Esophagus muscularis mucosa (tissue), 4 donors: ENCODE data around the gene PC. TPM values are rescaled to one million over a fixed set of nuclear protein-coding genes. Genes with fewer than 3 reads are reported as not detected.

ENCODE experiments used
- DNase-seq: peaks from one replicate; pipeline ENCODE4 v3.0.0-alpha.2; 2017; ENCODE audit errors: extremely low spot score
- H3K27ac ChIP-seq, 4 donors: fragments of 200-600 bp; sonication (generic); replicated peaks in 1 of 4; 1 replicate in 3 of 4; 2 replicates in 1 of 4; pipeline ENCODE4 v1.5.1; 2016 to 2019; ENCODE audit warnings: mild to moderate bottlenecking in 1 of 4
- H3K27me3 ChIP-seq, 4 donors: fragments of 200-600 bp; sonication (generic); one replicate each; pipeline versions ENCODE4 v1.5.1 to v1.6.0; 2016 to 2019
- H3K36me3 ChIP-seq, 4 donors: fragments of 200-600 bp; sonication (generic); one replicate each; pipeline ENCODE4 v1.5.1; 2016 to 2019
- H3K4me1 ChIP-seq, 4 donors: fragments of 200-600 bp; sonication (generic); one replicate each; pipeline ENCODE4 v1.5.1; 2016 to 2019
- H3K4me3 ChIP-seq, 4 donors: fragments of 200-600 bp; sonication (generic); 1 replicate in 2 of 4; 2 replicates in 2 of 4; pipeline ENCODE4 v1.5.1; 2016 to 2019; ENCODE audit warnings: mild to moderate bottlenecking in 4 of 4, moderate library complexity in 1 of 4
- H3K9me3 ChIP-seq, 4 donors: fragments of 200-600 bp; sonication (generic); 1 replicate in 3 of 4; 2 replicates in 1 of 4; pipeline ENCODE4 v1.5.1; 2016 to 2019
- EP300 ChIP-seq: sonication (generic); formaldehyde crosslinking; IDR thresholded peaks from one replicate; pipeline ENCODE4 v1.6.1; 2017; ENCODE audit warnings: antibody characterized with exemption
- POLR2A ChIP-seq: fragments of 450-650 bp; IDR thresholded peaks from one replicate; pipeline ENCODE4 v1.6.1; 2017; ENCODE audit warnings: antibody characterized with exemption, moderate library complexity, mild to moderate bottlenecking, low read depth
- POLR2AphosphoS5 ChIP-seq, 2 donors: sonication (generic); formaldehyde crosslinking; IDR thresholded peaks; one replicate each; pipeline ENCODE4 v1.6.1; 2017; ENCODE audit warnings: antibody characterized with exemption in 2 of 2
- WGBS: methylation state at CpG from one replicate; pipeline ENCODE4 v1.1.5; 2018; 5-methylcytosine and 5-hydroxymethylcytosine counted together
- intact Hi-C: fragments of 100-400 bp; cut with DNase I; formaldehyde crosslinking; loops from one replicate; pipeline ENCODE4 v1.15.1; 2023
- total RNA-seq, 4 donors: library from RNA; depleted of rRNA; stranded (reverse); fragments of >200 nt; gene quantifications; one replicate each; pipeline versions ENCODE4 v1.1.0 to v1.2.1, GENCODE V29; 2016
- TF ChIP-seq, protein P1 (sequence below), 3 experiments: fragments of 200-600 bp in 2 of 3; fragments of 450-650 bp in 1 of 3; sonication (generic) in 2 of 3; IDR thresholded peaks; one replicate each; pipeline ENCODE4 v1.5.1; 2017 to 2019; ENCODE audit warnings: antibody characterized with exemption in 3 of 3, mild to moderate bottlenecking in 2 of 3, moderate library complexity in 1 of 3

PC gene
- total RNA-seq, 4 donors from 2014 or later = 2.1 to 5.5 (median 5.1) TPM

DNA sequence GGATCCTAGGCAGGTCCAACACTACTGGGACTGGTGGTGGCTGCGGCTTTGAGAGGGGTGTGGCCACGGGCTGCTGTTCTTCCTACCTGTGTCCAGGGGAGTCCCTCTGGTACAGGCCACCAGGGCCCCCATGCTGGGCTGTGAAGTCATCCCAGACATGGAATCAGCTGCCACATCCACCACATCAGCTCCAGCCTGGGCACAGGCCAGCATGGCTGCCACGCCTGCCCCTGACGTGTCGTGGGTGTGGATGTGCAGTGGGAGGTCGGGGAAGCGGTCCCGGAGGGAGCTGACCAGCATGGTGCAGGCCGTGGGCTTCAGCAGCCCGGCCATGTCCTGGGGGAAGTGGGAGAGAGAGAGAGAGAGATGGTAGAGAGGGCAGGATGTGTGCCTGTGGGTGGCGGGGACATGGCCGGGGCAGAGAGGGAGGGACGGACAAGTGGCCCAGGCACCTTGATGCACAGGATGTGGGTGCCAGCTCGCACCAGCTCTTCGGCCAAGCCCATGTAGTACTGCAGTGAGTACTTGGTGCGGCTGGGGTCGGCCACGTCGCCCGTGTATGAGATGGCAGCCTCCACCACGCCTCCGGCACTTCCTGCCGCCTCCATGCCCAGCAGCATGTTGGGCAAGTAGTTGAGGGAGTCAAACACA, 107.5 kb downstream of the PC start:
- TF ChIP-seq, protein P1, sequence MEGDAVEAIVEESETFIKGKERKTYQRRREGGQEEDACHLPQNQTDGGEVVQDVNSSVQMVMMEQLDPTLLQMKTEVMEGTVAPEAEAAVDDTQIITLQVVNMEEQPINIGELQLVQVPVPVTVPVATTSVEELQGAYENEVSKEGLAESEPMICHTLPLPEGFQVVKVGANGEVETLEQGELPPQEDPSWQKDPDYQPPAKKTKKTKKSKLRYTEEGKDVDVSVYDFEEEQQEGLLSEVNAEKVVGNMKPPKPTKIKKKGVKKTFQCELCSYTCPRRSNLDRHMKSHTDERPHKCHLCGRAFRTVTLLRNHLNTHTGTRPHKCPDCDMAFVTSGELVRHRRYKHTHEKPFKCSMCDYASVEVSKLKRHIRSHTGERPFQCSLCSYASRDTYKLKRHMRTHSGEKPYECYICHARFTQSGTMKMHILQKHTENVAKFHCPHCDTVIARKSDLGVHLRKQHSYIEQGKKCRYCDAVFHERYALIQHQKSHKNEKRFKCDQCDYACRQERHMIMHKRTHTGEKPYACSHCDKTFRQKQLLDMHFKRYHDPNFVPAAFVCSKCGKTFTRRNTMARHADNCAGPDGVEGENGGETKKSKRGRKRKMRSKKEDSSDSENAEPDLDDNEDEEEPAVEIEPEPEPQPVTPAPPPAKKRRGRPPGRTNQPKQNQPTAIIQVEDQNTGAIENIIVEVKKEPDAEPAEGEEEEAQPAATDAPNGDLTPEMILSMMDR (IDR thresholded peaks at IDR 0.05) = no peak
- TF ChIP-seq POLR2AphosphoS5 (IDR thresholded peaks at IDR 0.05) (no peak), EP300 (no peak), POLR2A (no peak)
- no peak overlapping the region for H3K27ac ChIP-seq
- H3K9me3 ChIP-seq = no peaks in the 10 kb centered on the region
- no peak for DNase-seq
- peaks cover 6 to 10% (median 8%) of the 10 kb centered on the region in 4 donors for H3K4me1 ChIP-seq
- no peak overlapping the region for H3K4me3 ChIP-seq
- intact Hi-C loops = loop anchor here (10.0 kb wide), 1 partner anchor 506 kb away; the partner anchor contains the start of genes B4GAT1 and BRMS1
- peaks cover 9 to 49% (median 33%) of the 10 kb centered on the region in 4 donors for H3K36me3 ChIP-seq
- H3K27me3 ChIP-seq = no peaks in the 10 kb centered on the region
- 93% methylated on average over 22 of the region's 23 CpGs for WGBS

DNA sequence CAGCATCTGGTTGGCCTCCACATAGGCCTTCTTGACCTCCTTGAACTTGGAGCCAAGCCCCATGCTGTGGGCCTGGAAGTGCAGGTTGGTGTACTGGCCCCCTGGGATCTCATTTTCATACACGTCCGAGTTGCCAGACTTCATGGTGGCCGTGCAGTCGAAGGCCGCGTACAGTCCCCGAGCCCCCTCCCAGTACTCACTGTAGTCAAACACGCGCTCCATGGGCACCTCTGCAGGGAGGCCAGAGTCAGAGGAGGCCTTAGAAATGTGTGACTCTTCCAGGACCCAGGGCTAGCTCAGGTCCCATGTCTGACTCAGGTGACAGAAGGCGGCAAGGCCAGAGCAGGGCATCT, 108.0 kb downstream of the PC start:
- TF ChIP-seq POLR2A (no peak), EP300 (no peak), POLR2AphosphoS5 (IDR thresholded peaks at IDR 0.05) (no peak)
- TF ChIP-seq, protein P1 (IDR thresholded peaks at IDR 0.05) = no peak
- Histone ChIP-seq H3K9me3 (no peaks in the 10 kb centered on the region), H3K27ac (no peak overlapping the region), H3K4me3 (no peak overlapping the region), H3K36me3 (peaks cover 11 to 54% (median 38%) of the 10 kb centered on the region in 4 donors), H3K27me3 (no peaks in the 10 kb centered on the region), H3K4me1 (peaks cover 1 to 7% (median 3%) of the 10 kb centered on the region in 4 donors)
- intact Hi-C loops = loop anchor here (10.0 kb wide), 1 partner anchor 505 kb away; the partner anchor contains the start of genes B4GAT1 and BRMS1
- DNase-seq = no peak
- 95% methylated on average over 7 of the region's 10 CpGs for WGBS

DNA sequence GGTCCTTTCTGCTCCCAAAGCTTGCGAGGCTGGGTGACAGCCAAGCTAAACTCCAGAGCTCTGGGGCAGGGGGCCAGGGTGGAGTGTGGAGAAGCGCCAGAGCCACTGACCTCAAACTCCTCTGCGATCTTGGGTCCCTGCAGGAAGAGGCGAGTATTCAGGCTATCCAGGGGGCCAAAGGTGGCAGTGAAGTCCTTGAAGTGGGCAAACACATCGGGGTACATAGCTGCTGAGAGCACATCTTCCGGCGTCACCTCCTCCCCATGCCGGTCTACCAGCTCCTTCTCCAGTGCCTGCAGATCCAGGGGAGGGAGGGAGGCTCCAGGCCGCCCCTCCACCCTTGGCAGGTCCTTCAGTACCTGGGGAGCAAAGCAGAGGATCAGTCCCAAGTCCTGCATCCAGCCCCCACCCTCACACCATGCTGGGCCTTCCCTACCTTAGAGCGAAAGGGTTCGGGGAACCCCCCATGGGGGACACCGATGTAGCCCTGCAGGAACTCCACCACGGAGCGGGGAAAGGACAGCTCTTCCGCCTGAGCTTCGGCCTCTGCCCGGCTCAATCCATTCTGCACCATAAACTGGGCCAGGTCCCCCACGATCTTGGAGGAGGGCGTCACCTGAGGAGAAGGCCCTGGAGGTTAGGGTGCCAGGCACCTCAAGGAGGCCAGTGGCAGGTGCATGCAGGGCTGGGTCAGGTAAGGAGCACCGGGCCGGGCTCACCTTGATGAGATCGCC, 108.5 kb downstream of the PC start:
- no peaks in the 10 kb centered on the region for H3K27me3 ChIP-seq
- no peak overlapping the region for H3K27ac ChIP-seq
- peaks cover 2 to 8% (median 5%) of the 10 kb centered on the region in 4 donors for H3K4me1 ChIP-seq
- H3K9me3 ChIP-seq = no peaks in the 10 kb centered on the region
- H3K36me3 ChIP-seq = peaks cover 11 to 59% (median 43%) of the 10 kb centered on the region in 4 donors
- DNase-seq = no peak
- no peak overlapping the region for H3K4me3 ChIP-seq
- TF ChIP-seq, protein P1 (IDR thresholded peaks at IDR 0.05) = no peak
- TF ChIP-seq EP300 = no peak
- TF ChIP-seq POLR2A = no peak
- no peak for TF ChIP-seq POLR2AphosphoS5 (IDR thresholded peaks at IDR 0.05)
- WGBS = 92% methylated on average over 11 of the region's 22 CpGs
- intact Hi-C loops = loop anchor here (10.0 kb wide), 3 partner anchors 105 to 505 kb away; partner anchors contain the start of genes B4GAT1, BRMS1, CTSF and PC

DNA sequence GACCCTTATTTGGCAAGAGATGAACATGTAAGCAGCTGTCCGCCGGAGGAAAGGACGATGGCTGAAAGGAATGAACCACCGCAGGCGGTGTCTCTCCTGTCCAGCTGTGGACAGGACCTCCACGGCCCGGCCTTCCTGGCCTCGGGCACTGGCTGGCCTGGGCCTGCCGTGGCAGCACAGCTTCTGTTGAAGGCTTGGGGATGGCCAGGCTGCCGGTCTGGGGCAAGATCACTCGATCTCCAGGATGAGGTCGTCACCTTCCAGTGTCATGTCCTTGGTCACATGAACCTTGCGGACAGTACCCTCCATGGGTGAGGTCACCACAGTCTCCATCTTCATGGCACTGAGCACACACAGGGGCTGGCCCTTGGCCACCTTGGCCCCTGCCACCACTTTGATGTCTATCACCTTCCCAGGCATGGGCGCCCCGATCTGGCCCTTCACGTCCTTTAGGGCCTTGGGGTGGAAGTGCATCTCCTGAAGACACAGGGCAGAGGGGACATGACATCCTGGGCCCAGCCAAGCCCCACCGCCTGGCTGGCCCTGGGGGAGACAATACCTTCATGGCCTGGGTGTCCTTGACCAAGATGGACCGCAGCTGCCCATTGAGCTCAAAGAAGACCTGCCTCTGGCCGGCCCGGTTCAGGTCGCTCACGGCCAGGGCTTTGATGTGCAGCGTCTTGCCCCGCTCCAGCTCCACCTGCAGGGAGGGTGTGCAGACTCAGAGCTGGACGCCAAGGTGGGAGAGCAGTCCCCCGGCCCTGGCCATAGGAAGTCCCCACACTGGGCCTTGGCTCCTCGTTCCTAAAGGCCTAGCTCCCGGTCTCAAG, 109.3 kb downstream of the PC start:
- TF ChIP-seq POLR2AphosphoS5 (IDR thresholded peaks at IDR 0.05) = no peak
- no peak for TF ChIP-seq EP300
- TF ChIP-seq POLR2A = no peak
- TF ChIP-seq, protein P1 (IDR thresholded peaks at IDR 0.05) = no peak
- intact Hi-C loops = loop anchor here (10.0 kb wide), 2 partner anchors 106 to 284 kb away; partner anchors contain the start of genes CTSF and PC
- peaks cover 11 to 59% (median 45%) of the 10 kb centered on the region in 4 donors for H3K36me3 ChIP-seq
- no peaks in the 10 kb centered on the region for H3K27me3 ChIP-seq
- H3K4me3 ChIP-seq = no peak overlapping the region
- no peaks in the 10 kb centered on the region for H3K9me3 ChIP-seq
- DNase-seq = no peak
- no peak overlapping the region for H3K27ac ChIP-seq
- WGBS = 98% methylated on average over 6 of the region's 28 CpGs
- H3K4me1 ChIP-seq = peaks cover 10 to 16% (median 13%) of the 10 kb centered on the region in 4 donors
